HG03558 (cell line): ENCODE measurements around the gene PLXNA2.

Source experiments
- ATAC-seq: cut with Tn5 transposase; IDR thresholded peaks from one replicate; pipeline ENCODE4 v1.9.1; 2021; ENCODE audit warnings: moderate number of reproducible peaks; ENCODE audit not compliant: unreplicated experiment; ENCODE audit errors: extremely low read depth

The PLXNA2 gene

DNA sequence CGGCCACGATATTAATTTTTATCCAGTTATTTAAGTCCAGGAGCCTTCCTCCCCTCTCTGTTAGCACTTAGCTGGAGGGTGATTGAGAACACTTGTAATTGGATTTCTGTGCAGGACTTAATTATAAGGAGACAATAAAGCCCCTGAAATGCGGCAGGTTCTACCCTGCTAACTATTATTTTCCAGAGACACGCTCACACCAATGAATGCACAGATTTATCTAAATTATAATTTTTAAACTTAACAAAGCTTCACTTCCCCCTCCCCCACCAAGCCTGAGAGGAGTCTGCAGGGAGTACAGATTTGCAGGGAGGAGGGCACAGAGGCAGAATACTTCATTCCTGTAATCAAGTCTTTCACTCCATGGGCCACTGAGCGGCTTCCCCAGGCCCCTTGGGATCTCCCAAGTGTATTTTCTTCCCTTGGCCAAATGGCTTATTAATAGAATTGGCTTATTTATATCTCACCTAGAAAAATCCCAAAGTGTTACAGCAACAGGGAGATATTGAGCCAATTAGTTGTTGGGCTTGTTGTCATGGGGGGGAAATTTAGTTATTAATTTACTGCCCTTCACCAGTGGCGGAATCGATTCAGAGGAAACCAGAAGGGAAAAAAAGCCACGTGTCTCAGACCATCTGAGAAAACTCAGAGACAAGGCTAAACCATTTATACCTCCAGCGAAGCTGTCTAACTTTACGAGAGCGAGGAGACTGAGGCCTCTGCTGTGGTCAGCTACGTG lies 234.3 kb downstream of the PLXNA2 start:
- ATAC-seq: no peak

DNA sequence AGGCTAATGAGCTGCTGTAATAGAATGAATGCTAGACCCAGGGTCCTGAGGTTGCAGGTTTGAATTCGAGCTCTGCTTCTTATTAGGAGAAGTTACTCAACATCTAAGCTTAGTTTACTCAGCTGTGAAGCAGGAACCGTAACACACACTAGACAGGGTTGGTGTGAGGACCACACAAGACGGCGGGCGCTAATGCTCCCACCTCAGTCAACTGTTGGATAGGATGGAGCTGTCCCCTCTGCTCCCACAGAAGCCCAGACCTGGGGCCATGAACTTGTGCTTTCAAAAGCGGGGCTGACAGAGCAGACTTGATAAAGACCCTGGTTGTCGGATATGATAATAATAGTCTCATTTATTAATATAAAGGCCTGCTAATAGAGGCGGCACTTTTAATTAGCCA lies 234.9 kb downstream of the PLXNA2 start:
- ATAC-seq: no peak

DNA sequence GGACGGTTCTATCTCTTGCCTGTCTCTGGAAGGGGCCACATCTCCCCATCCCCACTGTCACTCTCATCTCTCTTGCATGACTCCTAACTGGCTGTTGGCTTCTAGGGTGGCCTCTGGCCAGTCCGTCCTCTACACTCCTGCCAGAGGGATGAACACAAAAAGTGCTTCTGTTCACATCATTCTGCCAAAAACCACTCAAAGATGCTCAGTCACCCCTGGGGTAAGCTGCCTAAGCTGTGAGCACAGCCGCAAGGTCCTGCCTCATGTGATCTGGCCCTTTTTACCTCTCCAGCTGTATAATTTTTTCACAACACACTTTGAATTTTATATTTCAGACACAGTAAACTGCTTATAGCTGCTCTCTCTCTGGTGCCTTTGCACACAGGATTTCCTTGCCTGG lies 235.7 kb downstream of the PLXNA2 start:
- no peak for ATAC-seq

DNA sequence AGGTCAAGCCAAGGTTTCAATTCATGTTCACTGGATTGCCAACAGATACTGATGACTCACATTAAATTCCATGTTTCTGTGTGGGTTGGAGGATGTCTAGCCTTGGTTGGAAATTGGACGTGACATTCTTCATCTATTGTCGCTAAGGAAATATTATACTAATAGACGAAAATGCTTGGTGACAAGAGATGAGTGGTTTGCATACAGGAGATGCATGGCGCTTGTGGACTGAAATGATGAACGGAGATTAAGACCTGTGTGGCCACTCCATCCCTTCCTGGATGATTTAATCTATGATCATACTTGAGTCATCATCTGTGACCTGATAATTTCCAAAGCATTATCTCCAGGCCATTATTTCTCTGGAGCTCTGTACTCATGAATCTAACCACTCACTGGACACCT lies 236.2 kb downstream of the PLXNA2 start:
- no peak for ATAC-seq

DNA sequence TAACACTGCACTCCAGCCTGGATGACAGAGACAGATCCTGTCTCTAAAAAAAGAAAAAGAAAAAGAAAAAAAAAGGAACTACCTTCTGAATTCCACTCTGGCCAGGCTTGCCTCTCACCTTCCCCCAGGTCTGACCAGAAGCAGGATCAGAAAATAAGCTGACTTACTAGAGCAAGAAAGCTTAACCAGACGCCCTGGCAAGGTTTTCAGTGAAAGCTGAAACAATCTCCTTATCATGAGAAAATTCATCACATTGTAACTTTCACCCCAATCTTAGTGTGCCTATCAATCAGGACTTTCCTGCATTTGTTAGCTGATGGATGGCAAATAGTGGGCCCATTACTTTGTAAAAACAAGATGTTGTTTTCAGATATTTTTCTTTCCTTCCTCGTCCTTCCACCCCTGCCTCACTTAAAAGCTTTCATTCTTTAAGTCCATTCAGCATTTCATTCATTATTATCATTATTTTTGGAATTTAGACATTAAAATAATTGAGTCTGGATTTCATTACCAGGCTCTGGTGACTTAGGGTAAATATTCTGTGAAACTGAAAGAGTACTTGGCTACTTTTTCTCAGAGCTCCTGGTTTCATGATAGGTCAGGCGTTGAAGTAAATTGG lies 236.8 kb downstream of the PLXNA2 start:
- ATAC-seq: no peak

DNA sequence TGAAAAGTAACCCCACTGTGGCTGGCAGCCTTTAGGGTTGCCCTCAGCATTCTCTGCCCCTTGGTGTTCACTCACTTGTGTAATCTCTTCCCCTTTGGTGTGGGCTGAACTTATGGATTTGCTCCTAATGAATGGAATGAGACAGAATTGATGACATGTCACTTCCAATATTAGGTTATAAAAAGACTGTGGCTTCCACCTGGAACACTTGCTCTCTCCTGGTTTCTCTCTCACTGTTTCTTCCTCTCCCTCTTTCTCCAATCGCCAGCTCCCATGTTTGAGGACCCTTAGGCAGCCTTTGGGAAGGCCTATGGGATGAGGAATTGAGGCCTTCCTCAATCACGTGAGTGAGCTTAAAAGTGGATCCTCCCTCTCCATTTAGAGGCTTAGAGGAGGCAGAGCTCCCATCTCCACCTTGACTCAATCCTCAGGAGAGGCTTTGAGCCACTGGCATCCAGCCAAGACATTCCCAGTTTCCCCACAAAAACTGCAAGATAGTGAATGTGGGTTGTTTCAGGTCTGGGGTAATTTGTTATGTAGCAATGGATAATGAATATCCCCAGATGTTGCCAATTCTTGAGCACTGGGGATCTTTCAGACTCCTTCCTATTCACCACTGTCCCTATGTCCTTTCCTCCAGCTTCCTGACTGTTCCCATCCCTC lies 237.8 kb downstream of the PLXNA2 start:
- ATAC-seq: no peak

DNA sequence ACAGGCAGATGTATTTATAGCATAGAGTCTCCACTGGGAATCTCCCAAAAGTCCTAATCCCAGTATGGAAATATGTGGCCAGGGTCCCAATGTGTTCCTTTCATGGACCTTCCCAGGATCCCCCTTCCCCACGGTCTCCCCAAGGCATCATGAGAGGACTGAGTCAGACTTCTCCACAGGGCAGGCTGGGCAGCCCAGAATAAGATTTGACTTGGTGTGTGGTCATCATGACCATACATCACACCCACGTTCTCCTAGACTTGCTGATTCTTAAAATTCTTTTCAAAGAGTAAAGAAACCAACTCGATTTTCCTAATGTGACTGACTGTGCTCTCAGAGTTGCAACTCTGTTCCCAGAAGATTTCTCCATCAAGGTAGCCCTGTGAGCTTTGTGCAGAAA lies 239.3 kb downstream of the PLXNA2 start:
- no peak for ATAC-seq

DNA sequence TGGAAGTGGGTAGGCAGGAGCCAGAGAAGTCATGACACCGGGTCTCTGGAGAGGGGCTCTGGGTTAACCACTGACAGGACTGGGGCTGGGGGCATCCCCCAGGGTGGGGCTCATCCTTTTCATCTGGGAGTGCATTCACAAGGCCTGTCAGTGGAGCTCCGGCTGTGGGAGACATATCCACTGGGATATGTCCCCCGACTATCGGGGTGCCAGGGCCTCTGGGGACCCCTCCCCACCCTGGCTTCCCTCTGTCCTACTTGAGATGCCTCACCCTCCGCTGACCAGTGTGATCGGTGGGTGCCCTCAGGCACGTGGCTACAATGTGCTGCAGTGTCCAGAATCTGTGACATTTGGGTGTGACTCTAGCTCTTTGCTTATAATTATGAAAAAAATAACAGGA lies 240.9 kb downstream of the PLXNA2 start:
- ATAC-seq: no peak

DNA sequence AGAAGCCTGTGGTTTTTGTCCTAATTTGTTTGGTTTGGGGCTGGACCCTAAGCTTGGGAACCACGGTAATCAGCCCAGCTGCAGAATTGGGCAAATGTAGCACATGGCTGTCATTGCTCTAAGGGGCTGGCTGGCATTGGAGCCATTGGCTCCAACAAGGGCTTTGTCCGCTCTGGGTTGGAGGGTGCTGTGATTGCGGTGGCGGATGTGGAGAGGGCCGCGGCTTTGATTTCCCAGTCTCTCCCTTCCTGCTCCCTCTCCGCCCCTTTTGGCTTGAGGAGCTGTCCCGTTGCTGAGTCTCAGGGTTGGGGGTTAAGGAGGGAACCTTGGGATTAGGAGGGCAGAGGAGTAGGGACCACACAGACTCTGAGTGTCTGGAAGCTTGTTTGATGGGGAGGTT lies 241.5 kb downstream of the PLXNA2 start:
- no peak for ATAC-seq

DNA sequence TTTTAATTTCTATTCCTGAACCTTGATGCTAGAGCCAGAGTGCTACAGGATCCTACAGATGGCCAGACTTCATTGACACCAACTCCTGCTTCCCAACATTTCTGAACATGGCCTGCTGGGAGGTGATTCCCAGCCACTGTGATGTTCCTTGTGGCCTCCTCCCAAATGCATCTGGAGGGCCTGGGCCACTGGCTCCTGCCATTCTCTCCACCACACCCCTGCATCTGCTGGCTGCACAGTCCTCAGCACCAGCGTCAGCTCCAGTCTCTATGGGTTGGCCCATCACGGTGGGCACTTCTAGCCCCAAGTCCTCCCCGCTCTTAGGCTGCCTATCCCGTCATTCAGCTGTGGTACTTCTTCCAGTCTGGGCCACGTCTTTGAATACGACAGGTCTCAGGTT lies 242.1 kb downstream of the PLXNA2 start:
- ATAC-seq: no peak

DNA sequence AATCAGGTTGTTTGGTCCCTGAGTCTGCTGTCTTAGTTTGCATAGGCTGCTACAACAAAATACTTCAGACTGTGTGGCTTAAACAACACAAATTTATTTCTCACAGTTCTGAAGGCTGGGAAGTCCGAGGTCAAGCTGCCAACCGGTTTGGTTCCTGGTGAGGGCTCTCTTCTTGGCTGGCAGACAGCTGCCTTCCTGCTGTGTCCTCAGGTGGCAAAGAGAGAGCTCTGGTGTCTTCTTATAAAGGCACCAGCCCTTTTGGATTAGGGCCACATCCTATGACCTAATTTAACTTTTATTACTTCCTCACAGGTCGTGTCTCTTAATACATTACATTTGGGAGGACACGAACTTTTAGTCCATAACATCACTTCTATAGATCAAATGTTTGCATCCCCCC lies 243.7 kb downstream of the PLXNA2 start:
- ATAC-seq: no peak

DNA sequence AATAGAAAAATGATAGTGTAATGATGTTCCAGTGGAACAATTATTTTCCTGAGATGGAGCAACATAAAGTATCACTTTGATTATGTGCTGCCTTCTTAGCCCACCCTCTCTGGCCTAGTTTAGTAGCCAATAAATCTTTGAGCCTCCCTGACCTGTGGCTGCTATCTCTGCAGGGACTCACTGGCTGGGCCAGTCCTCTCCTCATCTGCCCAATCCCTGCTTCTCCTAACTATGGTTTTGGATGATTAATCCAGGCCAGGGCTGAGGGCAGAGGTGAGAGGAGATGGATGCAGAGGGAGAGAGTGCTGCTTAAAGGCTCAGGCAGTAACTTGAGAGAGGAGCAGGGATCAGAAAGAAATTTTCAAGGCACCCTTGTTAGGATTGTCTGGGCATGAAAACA lies 244.2 kb downstream of the PLXNA2 start:
- ATAC-seq: no peak

DNA sequence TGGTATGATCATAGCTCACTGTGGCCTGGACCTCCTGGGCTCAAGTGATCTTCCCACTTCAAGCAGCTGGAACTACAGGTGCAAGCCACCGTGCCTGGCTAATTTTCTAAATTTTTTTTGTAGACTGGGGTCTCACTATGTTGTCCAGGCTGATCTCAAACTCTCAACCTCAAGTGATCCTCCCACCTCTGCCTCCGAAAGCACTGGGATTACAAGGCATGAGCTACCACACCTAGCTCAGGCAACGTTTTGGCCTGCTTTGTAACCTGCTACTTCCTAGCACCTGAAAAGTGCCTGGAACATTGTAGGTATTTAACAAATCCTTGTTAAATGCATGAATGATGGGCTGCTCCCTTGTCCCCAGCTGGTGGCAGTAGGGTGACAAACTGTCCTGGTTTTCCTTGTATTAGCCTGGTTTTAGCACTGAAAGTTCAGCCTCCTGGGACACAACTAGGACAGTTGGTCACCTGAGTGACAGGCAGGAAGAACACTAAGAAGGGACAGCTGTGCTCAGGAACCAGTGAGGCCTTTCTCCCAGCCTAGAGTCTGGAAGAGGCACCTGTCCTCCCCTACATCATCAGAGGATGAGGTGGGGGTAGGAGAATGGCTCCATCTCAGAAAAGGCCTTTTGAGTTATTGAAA lies 244.8 kb downstream of the PLXNA2 start:
- no peak for ATAC-seq

DNA sequence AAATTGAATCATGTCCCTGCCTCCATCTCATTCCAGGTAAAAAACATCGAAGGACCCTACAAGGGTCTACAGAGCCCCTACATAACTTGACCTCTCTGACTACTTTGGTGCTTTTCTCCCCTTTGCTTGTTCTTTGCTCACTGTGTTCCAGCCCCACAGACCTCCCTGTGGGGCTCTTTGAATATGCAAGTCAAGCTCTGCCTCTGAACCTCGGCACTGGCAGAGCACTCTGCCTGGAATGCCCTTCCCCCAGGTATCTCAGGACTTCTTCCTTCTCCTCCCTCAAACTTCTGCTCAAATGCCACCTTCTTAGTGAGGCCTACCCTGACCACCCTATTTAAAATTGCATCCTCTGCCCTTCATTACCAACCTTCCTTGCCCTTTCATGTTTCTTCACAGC lies 245.5 kb downstream of the PLXNA2 start:
- ATAC-seq: no peak

DNA sequence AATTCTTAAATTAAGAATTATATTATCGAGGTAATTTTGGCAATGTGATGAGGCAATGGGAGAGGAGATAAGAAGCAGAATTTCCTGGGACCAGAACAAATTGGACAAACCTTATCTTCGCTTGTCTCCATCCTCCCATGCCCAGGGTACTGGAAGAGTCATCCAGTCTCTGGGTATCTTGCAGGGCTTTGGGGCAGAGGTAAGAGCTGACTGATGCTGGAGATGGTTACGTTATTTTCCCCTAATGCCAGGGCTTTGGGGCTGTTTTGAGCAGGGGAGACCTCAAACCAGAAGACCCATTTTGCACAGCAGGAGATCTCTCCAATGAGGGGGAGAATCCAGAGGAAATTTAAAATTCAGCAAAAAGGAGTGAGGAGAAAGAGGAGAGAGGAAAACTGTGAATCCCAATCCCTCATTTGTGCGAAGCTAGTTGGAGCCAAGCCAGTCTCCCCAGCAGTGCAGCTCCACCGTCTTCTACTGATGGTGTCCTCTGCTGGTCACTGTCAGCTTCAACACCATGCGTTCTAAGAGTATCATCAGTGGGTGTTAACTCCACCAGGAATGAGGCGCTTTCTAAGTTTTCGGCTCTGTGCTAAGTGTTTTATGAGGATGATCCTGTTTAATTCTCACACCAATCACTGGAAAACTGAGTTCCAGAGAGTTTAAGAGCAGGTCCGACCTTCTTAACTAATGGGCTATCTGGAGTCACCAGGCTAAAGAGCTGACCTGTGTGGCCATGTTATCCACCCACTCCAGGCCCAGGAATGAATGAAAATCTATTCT lies 246.5 kb downstream of the PLXNA2 start:
- ATAC-seq: no peak

DNA sequence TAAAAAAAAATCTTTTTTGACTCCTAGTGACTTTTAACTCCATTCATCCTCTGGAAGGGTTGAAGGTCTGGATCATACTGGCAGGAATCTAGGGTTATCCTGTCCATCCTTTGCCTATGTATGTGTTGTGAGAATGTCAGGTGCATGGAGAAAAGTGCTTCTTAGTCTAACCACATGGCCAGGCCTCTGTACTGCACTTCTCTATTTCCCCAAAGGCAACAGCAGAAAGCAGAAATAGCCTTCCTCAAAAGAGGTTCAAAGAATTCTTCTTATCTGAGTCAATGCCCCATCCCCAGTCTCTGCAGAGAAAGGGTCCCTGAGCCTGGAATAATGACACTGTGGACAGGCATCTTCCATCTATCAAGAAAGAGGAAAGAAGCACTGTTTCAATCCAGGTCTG lies 247.5 kb downstream of the PLXNA2 start:
- no peak for ATAC-seq

DNA sequence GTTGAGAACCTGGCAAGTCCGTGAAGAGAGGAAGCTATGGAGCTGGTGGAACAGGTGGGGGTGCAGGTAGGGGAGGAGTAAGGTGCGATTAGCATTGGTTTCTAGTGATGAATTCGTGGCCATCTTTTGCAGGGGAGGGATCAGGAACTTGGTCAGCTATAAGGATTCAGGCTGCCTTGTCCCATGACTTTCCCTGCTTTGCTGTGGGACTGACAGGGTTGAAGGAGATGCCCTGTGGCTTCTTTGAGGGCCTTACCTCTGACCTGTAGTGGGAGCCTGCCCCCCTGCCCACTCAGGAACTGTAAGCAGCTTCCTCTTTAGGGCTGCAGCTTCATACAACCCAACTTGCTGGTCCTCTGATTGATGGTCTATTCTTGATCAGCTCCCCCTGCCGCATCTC lies 248.6 kb downstream of the PLXNA2 start:
- no peak for ATAC-seq

DNA sequence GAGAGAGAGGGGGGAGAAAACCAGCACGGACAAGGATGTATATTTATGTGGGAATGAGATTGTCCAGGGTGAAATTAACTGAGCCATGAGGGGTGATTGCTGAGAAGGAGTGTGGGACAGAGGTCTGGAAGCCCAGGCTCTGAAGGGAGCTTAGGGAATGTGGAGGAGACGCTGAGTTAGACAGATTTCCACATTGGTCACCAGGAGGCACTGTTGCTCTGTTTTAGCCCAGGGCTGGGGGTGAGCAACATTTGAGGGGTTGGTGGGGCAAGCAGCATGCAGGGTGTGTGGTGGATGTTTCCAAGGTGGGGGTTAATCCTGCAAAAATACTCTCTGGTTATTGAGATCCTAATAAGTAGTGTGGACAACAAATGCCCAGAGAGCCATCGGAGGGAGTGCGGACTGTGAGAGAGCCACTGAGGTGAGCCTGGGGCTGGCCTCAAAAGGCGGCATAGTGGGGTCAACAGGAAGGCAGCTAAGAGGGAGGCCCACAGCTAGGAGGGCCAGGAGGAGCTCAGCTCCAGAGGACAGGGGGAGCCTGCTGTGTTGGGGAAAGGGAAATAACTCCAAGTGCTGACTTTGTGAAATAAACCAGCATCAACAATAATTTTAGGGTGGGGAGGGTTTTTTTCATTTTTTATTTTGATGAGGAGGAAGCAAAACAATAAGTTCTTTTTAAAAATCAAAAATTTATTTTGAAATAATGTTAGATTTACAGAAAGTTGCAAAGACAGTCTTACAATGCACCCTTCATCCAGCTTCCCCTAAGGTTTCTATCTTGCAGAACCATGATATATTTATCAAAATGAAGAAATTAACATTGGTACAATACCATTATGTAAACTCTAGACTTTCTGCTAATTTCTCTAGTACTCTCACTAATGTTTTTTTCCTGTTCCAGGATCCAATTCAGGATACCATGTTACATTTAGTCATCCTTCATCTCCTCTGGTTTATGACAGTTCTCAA lies 250.4 kb downstream of the PLXNA2 start:
- ATAC-seq: no peak

DNA sequence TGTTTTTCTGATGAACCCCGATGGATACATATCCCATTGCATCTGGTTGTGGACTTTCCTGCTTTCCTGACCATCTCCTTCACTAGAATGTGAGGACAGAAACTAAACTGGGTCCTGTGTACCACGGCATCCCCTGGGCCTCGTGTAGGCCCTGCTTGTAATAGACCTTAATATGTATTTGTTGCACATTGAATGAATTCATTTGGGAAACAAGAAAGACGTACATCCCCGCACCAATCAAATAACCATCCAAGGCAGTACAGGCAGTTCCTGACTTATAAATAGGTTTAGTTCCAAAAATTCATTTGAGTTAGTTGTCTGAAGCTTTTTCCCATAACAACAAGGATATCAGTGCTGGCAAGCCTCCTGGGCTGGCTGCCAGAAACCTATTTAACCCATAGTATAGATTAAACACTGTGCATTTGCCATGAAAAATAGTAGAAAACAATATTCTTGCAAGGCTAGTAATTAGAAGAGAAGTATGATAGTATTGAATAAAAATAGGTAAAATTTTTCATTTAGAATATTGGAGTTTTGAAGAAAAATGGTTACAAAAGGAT lies 251.4 kb downstream of the PLXNA2 start:
- no peak for ATAC-seq
